ENCODE measurements around the gene KCNK13. TPM values are rescaled to one million over a fixed set of nuclear protein-coding genes. Genes with fewer than 3 reads are reported as not detected.

The KCNK13 gene
- total and polyA plus RNA-seq, 2 of the 13 experiments (the other 11 are each of a cell fraction or from before 2014, with no cell fraction given) = 0.08 to 0.29 TPM

GRCh38 chr14:90228478-90228877 is 166.7 kb downstream of the KCNK13 start:
- no peaks in the 10 kb centered on the region for H4K20me1 ChIP-seq (ENCODE audit: insufficient read depth, low read length)
- H3K4me2 ChIP-seq (ENCODE audit: low read depth, low read length) = no peak overlapping the region
- no peak overlapping the region for H3K9ac ChIP-seq (ENCODE audit: insufficient read depth, low read depth, low read length)
- CTCF ChIA-PET (ENCODE audit: low intra/inter-chr PET ratio, low total read pairs) = no interaction called here
- POLR2A ChIA-PET = no interaction called here
- no peaks in the 10 kb centered on the region; a peak in 1 of 5 replicates for H3K27me3 ChIP-seq (ENCODE audit: control insufficient read depth in 1 of 2, insufficient read depth in 2 of 2, low read length in 2 of 2)
- no peaks in the 10 kb centered on the region for H3K79me2 ChIP-seq (ENCODE audit: insufficient read depth, low read length)
- FAIRE-seq (no peak), ATAC-seq (no peak), DNase-seq (ENCODE audit: low spot score) (no peak)
- in situ Hi-C loops (cut with HindIII; ENCODE audit: extremely low pct_ligation_motif_present, low pct_unique_long_range_greater_than_20kb) (loop anchor here (25.0 kb wide), 1 partner anchor 266 kb away; the partner anchor contains the start of genes EFCAB11 and TDP1), intact Hi-C loops (cut with micrococcal nuclease; ENCODE audit: unreplicated experiment) (no loop called here)
- H3K36me3 ChIP-seq (replicated peaks in 1 of 2; ENCODE audit: control insufficient read depth in 1 of 2, insufficient read depth in 2 of 2, low read length in 2 of 2) = no peaks in the 10 kb centered on the region
- no TSS peak for BruUV-seq (replicated peaks)
- no peak overlapping the region for H2AFZ ChIP-seq (ENCODE audit: low read length)
- no peak overlapping the region for H3K4me3 ChIP-seq (replicated peaks in 1 of 3; ENCODE audit: insufficient read depth in 1 of 3, low read depth in 2 of 3, low read length in 3 of 3)
- no peak for TF ChIP-seq ZNF605 (CRISPR knock-in tag; IDR thresholded peaks at IDR 0.05)
- no peak for TF ChIP-seq ZNF567 (CRISPR knock-in tag; IDR thresholded peaks at IDR 0.05; ENCODE audit: borderline replicate concordance)
- TF ChIP-seq, protein P1, sequence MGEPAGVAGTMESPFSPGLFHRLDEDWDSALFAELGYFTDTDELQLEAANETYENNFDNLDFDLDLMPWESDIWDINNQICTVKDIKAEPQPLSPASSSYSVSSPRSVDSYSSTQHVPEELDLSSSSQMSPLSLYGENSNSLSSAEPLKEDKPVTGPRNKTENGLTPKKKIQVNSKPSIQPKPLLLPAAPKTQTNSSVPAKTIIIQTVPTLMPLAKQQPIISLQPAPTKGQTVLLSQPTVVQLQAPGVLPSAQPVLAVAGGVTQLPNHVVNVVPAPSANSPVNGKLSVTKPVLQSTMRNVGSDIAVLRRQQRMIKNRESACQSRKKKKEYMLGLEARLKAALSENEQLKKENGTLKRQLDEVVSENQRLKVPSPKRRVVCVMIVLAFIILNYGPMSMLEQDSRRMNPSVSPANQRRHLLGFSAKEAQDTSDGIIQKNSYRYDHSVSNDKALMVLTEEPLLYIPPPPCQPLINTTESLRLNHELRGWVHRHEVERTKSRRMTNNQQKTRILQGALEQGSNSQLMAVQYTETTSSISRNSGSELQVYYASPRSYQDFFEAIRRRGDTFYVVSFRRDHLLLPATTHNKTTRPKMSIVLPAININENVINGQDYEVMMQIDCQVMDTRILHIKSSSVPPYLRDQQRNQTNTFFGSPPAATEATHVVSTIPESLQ (CRISPR knock-in tag; conservative IDR thresholded peaks at IDR 0.05) = no peak
- TF ChIP-seq, protein P2, sequence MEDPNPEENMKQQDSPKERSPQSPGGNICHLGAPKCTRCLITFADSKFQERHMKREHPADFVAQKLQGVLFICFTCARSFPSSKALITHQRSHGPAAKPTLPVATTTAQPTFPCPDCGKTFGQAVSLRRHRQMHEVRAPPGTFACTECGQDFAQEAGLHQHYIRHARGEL (CRISPR knock-in tag; IDR thresholded peaks at IDR 0.05) = no peak
- TF ChIP-seq, protein P3, sequence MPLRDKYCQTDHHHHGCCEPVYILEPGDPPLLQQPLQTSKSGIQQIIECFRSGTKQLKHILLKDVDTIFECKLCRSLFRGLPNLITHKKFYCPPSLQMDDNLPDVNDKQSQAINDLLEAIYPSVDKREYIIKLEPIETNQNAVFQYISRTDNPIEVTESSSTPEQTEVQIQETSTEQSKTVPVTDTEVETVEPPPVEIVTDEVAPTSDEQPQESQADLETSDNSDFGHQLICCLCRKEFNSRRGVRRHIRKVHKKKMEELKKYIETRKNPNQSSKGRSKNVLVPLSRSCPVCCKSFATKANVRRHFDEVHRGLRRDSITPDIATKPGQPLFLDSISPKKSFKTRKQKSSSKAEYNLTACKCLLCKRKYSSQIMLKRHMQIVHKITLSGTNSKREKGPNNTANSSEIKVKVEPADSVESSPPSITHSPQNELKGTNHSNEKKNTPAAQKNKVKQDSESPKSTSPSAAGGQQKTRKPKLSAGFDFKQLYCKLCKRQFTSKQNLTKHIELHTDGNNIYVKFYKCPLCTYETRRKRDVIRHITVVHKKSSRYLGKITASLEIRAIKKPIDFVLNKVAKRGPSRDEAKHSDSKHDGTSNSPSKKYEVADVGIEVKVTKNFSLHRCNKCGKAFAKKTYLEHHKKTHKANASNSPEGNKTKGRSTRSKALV (CRISPR knock-in tag; IDR thresholded peaks at IDR 0.05) = no peak
- TF ChIP-seq HMG20B (CRISPR knock-in tag; conservative IDR thresholded peaks at IDR 0.05) = no peak
- TF ChIP-seq NFKB2 (CRISPR knock-in tag; IDR thresholded peaks at IDR 0.05; ENCODE audit: borderline replicate concordance) = no peak
- TF ChIP-seq ISL2 (CRISPR knock-in tag; IDR thresholded peaks at IDR 0.05) = no peak
- TF ChIP-seq ZNF432 (CRISPR knock-in tag; IDR thresholded peaks at IDR 0.05; ENCODE audit: borderline replicate concordance) = no peak
- TF ChIP-seq, protein P4, sequence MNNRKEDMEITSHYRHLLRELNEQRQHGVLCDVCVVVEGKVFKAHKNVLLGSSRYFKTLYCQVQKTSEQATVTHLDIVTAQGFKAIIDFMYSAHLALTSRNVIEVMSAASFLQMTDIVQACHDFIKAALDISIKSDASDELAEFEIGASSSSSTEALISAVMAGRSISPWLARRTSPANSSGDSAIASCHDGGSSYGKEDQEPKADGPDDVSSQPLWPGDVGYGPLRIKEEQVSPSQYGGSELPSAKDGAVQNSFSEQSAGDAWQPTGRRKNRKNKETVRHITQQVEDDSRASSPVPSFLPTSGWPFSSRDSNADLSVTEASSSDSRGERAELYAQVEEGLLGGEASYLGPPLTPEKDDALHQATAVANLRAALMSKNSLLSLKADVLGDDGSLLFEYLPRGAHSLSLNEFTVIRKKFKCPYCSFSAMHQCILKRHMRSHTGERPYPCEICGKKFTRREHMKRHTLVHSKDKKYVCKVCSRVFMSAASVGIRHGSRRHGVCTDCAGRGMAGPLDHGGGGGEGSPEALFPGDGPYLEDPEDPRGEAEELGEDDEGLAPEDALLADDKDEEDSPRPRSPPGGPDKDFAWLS (CRISPR knock-in tag; IDR thresholded peaks at IDR 0.05; ENCODE audit: borderline replicate concordance) = no peak
- TF ChIP-seq JARID2 (CRISPR knock-in tag; IDR thresholded peaks at IDR 0.05; ENCODE audit: insufficient replicate concordance) = no peak
- TF ChIP-seq FOXO1 (CRISPR knock-in tag; IDR thresholded peaks at IDR 0.05) = no peak
- TF ChIP-seq CCAR2 (optimal IDR thresholded peaks at IDR 0.05; ENCODE audit: low read depth, low read length) = no peak
- no peak for TF ChIP-seq ZNF780A (CRISPR knock-in tag; IDR thresholded peaks at IDR 0.05)
- TF ChIP-seq, protein P5, sequence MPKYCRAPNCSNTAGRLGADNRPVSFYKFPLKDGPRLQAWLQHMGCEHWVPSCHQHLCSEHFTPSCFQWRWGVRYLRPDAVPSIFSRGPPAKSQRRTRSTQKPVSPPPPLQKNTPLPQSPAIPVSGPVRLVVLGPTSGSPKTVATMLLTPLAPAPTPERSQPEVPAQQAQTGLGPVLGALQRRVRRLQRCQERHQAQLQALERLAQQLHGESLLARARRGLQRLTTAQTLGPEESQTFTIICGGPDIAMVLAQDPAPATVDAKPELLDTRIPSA (CRISPR knock-in tag; IDR thresholded peaks at IDR 0.05; ENCODE audit: borderline replicate concordance) = no peak
- TF ChIP-seq SPEN (CRISPR knock-in tag; IDR thresholded peaks at IDR 0.05; ENCODE audit: low read depth) = no peak
- TF ChIP-seq ADNP (CRISPR knock-in tag; IDR thresholded peaks at IDR 0.05) = no peak
- no peak for TF ChIP-seq GPBP1L1 (CRISPR knock-in tag; IDR thresholded peaks at IDR 0.05)
- 47% methylated on average over 4 of the region's 4 CpGs for WGBS (ENCODE audit: low lambda C conversion rate)
- H3K4me1 ChIP-seq (ENCODE audit: insufficient read depth, low read length) = no peaks in the 10 kb centered on the region
- H3K27ac ChIP-seq (ENCODE audit: extremely low read length, insufficient read depth, low read length) = no peak overlapping the region
- no peaks in the 10 kb centered on the region for H3K9me3 ChIP-seq (ENCODE audit: low read length)

Measured in HepG2 (cell line).